NCI-H146 (cell line): ENCODE data around the gene DYNC1I2.

ENCODE experiments used
- DNase-seq: peaks from one replicate; lab custom pipeline; 2025; lab: John Stamatoyannopoulos, UW

Gene DYNC1I2

GRCh38 chr2:171687287-171688128 lies at the start of gene DYNC1I2:
Gene DYNC1I2, plus strand, starts transcription at chr2:171687469. Its CDS starts 2,687 bp downstream, at chr2:171690156.
- peak; percentile 87 for DNase-seq

- DNase-seq = no peak
Observed at GRCh38 chr2:171651667-171652415, 35.4 kb upstream of the DYNC1I2 start.

- DNase-seq = no peak
Observed at GRCh38 chr2:171652416-171652785, 34.9 kb upstream of the DYNC1I2 start.

GRCh38 chr2:171655586-171655985 lies 31.7 kb upstream of the DYNC1I2 start:
- DNase-seq = no peak

- no peak for DNase-seq
Observed at GRCh38 chr2:171667041-171667440, 20.2 kb upstream of the DYNC1I2 start.

GRCh38 chr2:171668183-171668582 lies 19.1 kb upstream of the DYNC1I2 start:
- DNase-seq = no peak

GRCh38 chr2:171669121-171669520 lies 18.1 kb upstream of the DYNC1I2 start:
- no peak for DNase-seq

GRCh38 chr2:171670655-171671054 lies 16.6 kb upstream of the DYNC1I2 start:
- no peak for DNase-seq

- DNase-seq = no peak
Observed at GRCh38 chr2:171671867-171672266, 15.4 kb upstream of the DYNC1I2 start.

- DNase-seq = no peak
Observed at GRCh38 chr2:171673905-171674304, 13.4 kb upstream of the DYNC1I2 start.

GRCh38 chr2:171675810-171676345 lies 11.4 kb upstream of the DYNC1I2 start:
- peak; percentile 73 for DNase-seq

GRCh38 chr2:171678619-171679018 lies 8.7 kb upstream of the DYNC1I2 start:
- no peak for DNase-seq

GRCh38 chr2:171688129-171688465 lies 828 bp downstream of the DYNC1I2 start:
- no peak for DNase-seq

- DNase-seq = no peak
Observed at GRCh38 chr2:171692331-171692730, 5.1 kb downstream of the DYNC1I2 start.

GRCh38 chr2:171702781-171703556 lies 15.7 kb downstream of the DYNC1I2 start:
- DNase-seq = no peak

- peak; percentile 35 for DNase-seq
Observed at GRCh38 chr2:171703574-171704347, 16.5 kb downstream of the DYNC1I2 start.

- peak; percentile 2 for DNase-seq
Observed at GRCh38 chr2:171706152-171706803, 19.0 kb downstream of the DYNC1I2 start.

- no peak for DNase-seq
Observed at GRCh38 chr2:171707752-171708151, 20.5 kb downstream of the DYNC1I2 start.

- no peak for DNase-seq
Observed at GRCh38 chr2:171709011-171709685, 21.9 kb downstream of the DYNC1I2 start.

GRCh38 chr2:171711351-171711750 lies 24.1 kb downstream of the DYNC1I2 start:
- no peak for DNase-seq
